H1 (cell line): ENCODE results near the gene ZNF747. TPM values are rescaled to one million over a fixed set of nuclear protein-coding genes. Genes with fewer than 3 reads are reported as not detected.

Experiments used
- CTCF ChIA-PET: fragments of 300-600 bp; sonication (Branson Sonifier 250); formaldehyde crosslinking; loops from one replicate; lab custom pipeline; 2021; ENCODE audit not compliant: partially characterized antibody; lab: Charles Lee
- POLR2A ChIA-PET: fragments of 300-600 bp; sonication (Branson Sonifier 250); formaldehyde crosslinking; loops from one replicate; lab custom pipeline; 2021; ENCODE audit warnings: inconsistent platforms; ENCODE audit not compliant: partially characterized antibody; lab: Charles Lee
- DNase-seq, 2 experiments: peaks; one replicate each; pipeline versions ENCODE4 v3.0.0 to v3.0.0-alpha.2; 2010 to 2022; ENCODE audit warnings: low spot score in 2 of 2, low read depth in 1 of 2, mixed read lengths in 1 of 2
- FAIRE-seq: peaks from 2 replicates; lab custom pipeline; 2011; peaks lifted over from hg19 to GRCh38; lab: Jason Lieb, UNC
- H2AFZ ChIP-seq: 2 replicates; pipeline ENCODE4 v1.8.1; 2012; ENCODE audit warnings: low read length, inconsistent platforms
- H2AK5ac ChIP-seq: 2 replicates; pipeline ENCODE4 v1.6.1; 2013; ENCODE audit warnings: low read depth, low read length
- H2BK120ac ChIP-seq: replicated peaks from 2 replicates; pipeline ENCODE3; 2013; ENCODE audit warnings: low read depth, low read length, inconsistent platforms
- H2BK12ac ChIP-seq: 2 replicates; pipeline ENCODE4 v1.6.1; 2013; ENCODE audit warnings: low read depth, low read length
- H2BK15ac ChIP-seq: 2 replicates; pipeline ENCODE4 v1.6.1; 2013; ENCODE audit warnings: low read length
- H2BK20ac ChIP-seq: 2 replicates; pipeline ENCODE4 v1.6.1; 2013; ENCODE audit warnings: low read length
- H2BK5ac ChIP-seq: 2 replicates; pipeline ENCODE4 v1.6.1; 2013; ENCODE audit warnings: low read depth, low read length
- H3K14ac ChIP-seq: 2 replicates; pipeline ENCODE4 v1.6.1; 2013; ENCODE audit warnings: inconsistent platforms; ENCODE audit not compliant: insufficient read length
- H3K18ac ChIP-seq: 2 replicates; pipeline ENCODE4 v1.6.1; 2013; ENCODE audit warnings: low read length; ENCODE audit errors: extremely low read depth
- H3K23ac ChIP-seq: 2 replicates; pipeline ENCODE4 v1.6.1; 2013; ENCODE audit warnings: inconsistent platforms; ENCODE audit not compliant: insufficient read length
- H3K23me2 ChIP-seq: 2 replicates; pipeline ENCODE4 v1.6.1; 2013; ENCODE audit warnings: low read depth, low read length
- H3K27ac ChIP-seq: 2 replicates; pipeline ENCODE4 v1.6.1; 2011; ENCODE audit warnings: low read depth, low read length, inconsistent platforms
- H3K27me3 ChIP-seq, 4 experiments: replicated peaks in 1 of 4; 1 replicate in 1 of 4; 2 replicates in 3 of 4; pipeline versions ENCODE4 v1.6.1 to v1.8.1; 2011 to 2013; ENCODE audit warnings: low read length in 3 of 4, mild to moderate bottlenecking in 3 of 4, inconsistent platforms in 2 of 4, mixed read lengths in 2 of 4, moderate library complexity in 1 of 4; ENCODE audit not compliant: control insufficient read depth in 3 of 4, insufficient read depth in 3 of 4; ENCODE audit errors: extremely low read depth in 1 of 4
- H3K36me3 ChIP-seq, 4 experiments: 2 replicates each; pipeline versions ENCODE4 v1.6.1 to v1.8.1; 2011 to 2013; ENCODE audit warnings: mild to moderate bottlenecking in 4 of 4, low read length in 3 of 4, moderate library complexity in 2 of 4, control low read depth in 1 of 4, inconsistent platforms in 1 of 4; ENCODE audit not compliant: insufficient read depth in 4 of 4, control insufficient read depth in 2 of 4
- H3K4ac ChIP-seq: replicated peaks from 2 replicates; pipeline ENCODE3; 2013; ENCODE audit warnings: low read length, low read depth, mixed read lengths, inconsistent platforms; ENCODE audit not compliant: insufficient read length
- H3K4me1 ChIP-seq, 4 experiments: replicated peaks in 1 of 4; 1 replicate in 1 of 4; 2 replicates in 3 of 4; pipeline versions ENCODE4 v1.6.1 to v1.8.1; 2011 to 2013; ENCODE audit warnings: low read length in 3 of 4, inconsistent platforms in 2 of 4, mixed read lengths in 1 of 4; ENCODE audit not compliant: insufficient read depth in 4 of 4, control insufficient read depth in 3 of 4
- H3K4me2 ChIP-seq, 2 experiments: 2 replicates each; pipeline versions ENCODE4 v1.6.1 to v1.8.1; 2011 to 2013; ENCODE audit warnings: low read depth in 2 of 2, low read length in 2 of 2, control low read depth in 1 of 2, inconsistent platforms in 1 of 2, mild to moderate bottlenecking in 1 of 2; ENCODE audit not compliant: insufficient read depth in 1 of 2
- H3K4me3 ChIP-seq, 4 experiments: fragments of 200-600, 300-600 bp in 1 of 4; sonication (generic), shearing (Covaris generic), sonication (Bioruptor Twin) in 1 of 4; 2 replicates each; pipeline versions ENCODE4 v1.5.1 to v1.8.1; 2011 to 2016; ENCODE audit warnings: low read length in 4 of 4, low read depth in 3 of 4, control low read depth in 2 of 4, inconsistent platforms in 2 of 4, mild to moderate bottlenecking in 2 of 4, mixed read lengths in 1 of 4, moderate library complexity in 1 of 4; ENCODE audit not compliant: insufficient read depth in 2 of 4; ENCODE audit errors: extremely low read depth in 1 of 4
- H3K56ac ChIP-seq: replicated peaks from 2 replicates; pipeline ENCODE3; 2013; ENCODE audit warnings: low read depth, mild to moderate bottlenecking, mixed read lengths, low read length, inconsistent platforms; ENCODE audit not compliant: insufficient read length
- H3K79me1 ChIP-seq: 2 replicates; pipeline ENCODE4 v1.6.1; 2013; ENCODE audit warnings: low read depth, low read length, control low read depth
- H3K79me2 ChIP-seq, 2 experiments: 2 replicates each; pipeline versions ENCODE4 v1.6.1 to v1.8.1; 2012 to 2013; ENCODE audit warnings: low read length in 2 of 2, mild to moderate bottlenecking in 2 of 2, inconsistent platforms in 1 of 2; ENCODE audit not compliant: insufficient read depth in 2 of 2, control insufficient read depth in 1 of 2
- H3K9ac ChIP-seq, 4 experiments: replicated peaks in 1 of 4; 1 replicate in 1 of 4; 2 replicates in 3 of 4; pipeline versions ENCODE4 v1.6.1 to v1.8.1; 2011 to 2013; ENCODE audit warnings: low read depth in 3 of 4, low read length in 3 of 4, control low read depth in 2 of 4, mild to moderate bottlenecking in 2 of 4, moderate library complexity in 2 of 4, inconsistent platforms in 1 of 4; ENCODE audit errors: extremely low read depth in 1 of 4
- H3K9me3 ChIP-seq, 2 experiments: 2 replicates each; pipeline versions ENCODE4 v1.6.1 to v1.8.1; 2012 to 2013; ENCODE audit warnings: mild to moderate bottlenecking in 2 of 2, moderate library complexity in 2 of 2, control low read depth in 1 of 2, inconsistent platforms in 1 of 2, low read depth in 1 of 2, low read length in 1 of 2, mixed read lengths in 1 of 2; ENCODE audit not compliant: insufficient read depth in 2 of 2
- H4K20me1 ChIP-seq, 2 experiments: replicated peaks in 1 of 2; 2 replicates each; pipeline versions ENCODE3 to v1.8.1; 2011 to 2013; ENCODE audit warnings: inconsistent platforms in 2 of 2, low read length in 2 of 2, mild to moderate bottlenecking in 1 of 2; ENCODE audit not compliant: insufficient read depth in 2 of 2, control insufficient read depth in 1 of 2
- H4K5ac ChIP-seq: 2 replicates; pipeline ENCODE4 v1.6.1; 2013; ENCODE audit warnings: low read length, low read depth, mixed read lengths, inconsistent platforms; ENCODE audit not compliant: insufficient read length
- H4K8ac ChIP-seq: 2 replicates; pipeline ENCODE4 v1.8.0; 2013; ENCODE audit warnings: mild to moderate bottlenecking, moderate library complexity, low read length, inconsistent platforms; ENCODE audit not compliant: insufficient read depth; ENCODE audit errors: extremely low read depth
- H4K91ac ChIP-seq: replicated peaks from 2 replicates; pipeline ENCODE3; 2013; ENCODE audit warnings: low read length, mixed read lengths, inconsistent platforms; ENCODE audit not compliant: insufficient read length
- ATF3 ChIP-seq: IDR thresholded peaks from 2 replicates; pipeline ENCODE4 v1.6.1; 2011; ENCODE audit warnings: low read depth, mild to moderate bottlenecking, low read length; ENCODE audit not compliant: insufficient read depth
- BACH1 ChIP-seq: IDR thresholded peaks from 2 replicates; pipeline ENCODE4 v1.6.1; 2012; ENCODE audit warnings: low read length, improper control_type of control experiment
- CBX8 ChIP-seq: fragments of 300-800, 300-1000 bp; sonication (generic); IDR thresholded peaks from 2 replicates; pipeline ENCODE4 v1.7.1; 2016; ENCODE audit warnings: low read depth, low read length, borderline replicate concordance
- CHD1 ChIP-seq: IDR thresholded peaks from 2 replicates; pipeline ENCODE4 v1.6.1; 2012; ENCODE audit warnings: low read depth, low read length, improper control_type of control experiment
- CTCF ChIP-seq, 3 experiments: IDR thresholded peaks; 1 replicate in 2 of 3; 2 replicates in 1 of 3; pipeline versions ENCODE4 v1.5.1 to v1.6.1; 2011; ENCODE audit warnings: low read length in 3 of 3, mild to moderate bottlenecking in 3 of 3, inconsistent platforms in 2 of 3, low read depth in 1 of 3, moderate library complexity in 1 of 3; ENCODE audit not compliant: insufficient read depth in 1 of 3; ENCODE audit errors: control extremely low read depth in 1 of 3
- MAFK ChIP-seq: IDR thresholded peaks from 2 replicates; pipeline ENCODE4 v1.6.1; 2012; ENCODE audit warnings: low read depth, mild to moderate bottlenecking, improper control_type of control experiment, low read length
- MAX ChIP-seq: IDR thresholded peaks from 2 replicates; pipeline ENCODE4 v1.6.1; 2012; ENCODE audit warnings: inconsistent platforms
- SIRT6 ChIP-seq: IDR thresholded peaks from one replicate; pipeline ENCODE4 v1.7.1; 2012; ENCODE audit warnings: low read length, inconsistent platforms
- SP1 ChIP-seq: IDR thresholded peaks from 2 replicates; pipeline ENCODE4 v1.6.1; 2011; ENCODE audit warnings: low read depth, low read length
- TAF1 ChIP-seq: IDR thresholded peaks from 2 replicates; pipeline ENCODE4 v1.6.1; 2011; ENCODE audit warnings: mild to moderate bottlenecking, low read depth, low read length
- TBP ChIP-seq: IDR thresholded peaks from 2 replicates; pipeline ENCODE4 v1.6.1; 2011; ENCODE audit warnings: low read depth, low read length, improper control_type of control experiment
- TCF12 ChIP-seq: IDR thresholded peaks from 2 replicates; pipeline ENCODE4 v1.6.1; 2011; ENCODE audit warnings: low read depth, mild to moderate bottlenecking, low read length
- WGBS, 2 experiments: shearing (Covaris generic) in 1 of 2; methylation state at CpG; one replicate each; pipeline versions ENCODE4 v1.1.6 to v1.1.7; 2013 to 2015; ENCODE audit warnings: low lambda C conversion rate in 2 of 2, mixed read lengths in 2 of 2, inconsistent platforms in 1 of 2, low coverage in 1 of 2, missing lambda C conversion rate in 1 of 2; ENCODE audit not compliant: insufficient replicate concordance in 2 of 2, insufficient coverage in 1 of 2, insufficient read length in 1 of 2; ENCODE audit errors: extremely low coverage in 1 of 2, missing lambda C conversion rate in 1 of 2; 5-methylcytosine and 5-hydroxymethylcytosine counted together
- polyA plus RNA-seq, 7 experiments: library from polyadenylated mRNA; depleted of rRNA in 3 of 7; stranded (reverse) in 5 of 7; unstranded in 2 of 7; fragments of >200 nt in 5 of 7; fragments of 200-250 nt in 2 of 7; gene quantifications; 1 replicate in 5 of 7; 2 replicates in 1 of 7; 4 replicates in 1 of 7; pipeline versions ENCODE4 v1.2.1 to v1.2.3, GENCODE V29; 2011 to 2013; ENCODE audit warnings: missing spikeins in 2 of 7, mixed read lengths in 2 of 7
- total RNA-seq: library from RNA; stranded (reverse); fragmentation: NEBNext Ultra II Directional; extraction: Animal tissue kit (Norgen Biotek cat#: 25700); gene quantifications from 2 replicates; pipeline ENCODE4 v1.2.1, GENCODE V29; 2021

The ZNF747 gene
- total and polyA plus RNA-seq, 2 of the 8 experiments (the other 6 are each of a cell fraction or from before 2014, with no cell fraction given) = 9.9 to 10.3 TPM

- Histone ChIP-seq H4K20me1 (no peaks in the 10 kb centered on the region), H3K4me3 (no peak overlapping the region), H3K4me2 (no peak overlapping the region), H2AK5ac (no peak overlapping the region), H3K4me1 (peaks cover 0 to 9% (median 2%) of the 10 kb centered on the region in 4 experiments; a peak in 5 of 7 replicates), H3K56ac (no peak overlapping the region), H2BK12ac (no peak overlapping the region), H3K9ac (no peak overlapping the region), H2BK120ac (no peak overlapping the region), H2BK20ac (no peak overlapping the region), H3K4ac (no peak overlapping the region), H3K18ac (no peak overlapping the region), H3K14ac (no peak overlapping the region), H2BK5ac (no peak overlapping the region), H3K36me3 (no peaks in the 10 kb centered on the region), H3K23me2 (no peaks in the 10 kb centered on the region), H3K23ac (no peak overlapping the region), H3K79me2 (no peaks in the 10 kb centered on the region), H3K27me3 (peaks cover 0 to 3% (median 1%) of the 10 kb centered on the region in 4 experiments; a peak in 2 of 7 replicates), H3K79me1 (no peaks in the 10 kb centered on the region), H3K27ac (no peak overlapping the region), H3K9me3 (no peaks in the 10 kb centered on the region), H4K91ac (no peak overlapping the region), H4K8ac (no peak overlapping the region), H2AFZ (no peak overlapping the region), H2BK15ac (no peak overlapping the region), H4K5ac (no peak overlapping the region)
- DNase-seq = no peak
- CTCF ChIA-PET = interaction anchor here (0.6 to 5.7 kb wide), 8 partner anchors 28 to 148 kb away, joined by 3 to 28 read pairs (median 3); partner anchors contain the start of gene ZNF747
- FAIRE-seq = no peak
- 76% methylated on average over 6 of the region's 7 CpGs; no CpG with 5 or more reads in 1 of the 2 experiments for WGBS, 2 experiments
- POLR2A ChIA-PET = interaction anchor here (0.7 to 5.0 kb wide), 15 partner anchors 7 to 158 kb away, joined by 3 to 26 read pairs (median 4); partner anchors contain the start of genes ZNF689, ZNF747, ZNF764 and ZNF771
- TF ChIP-seq TAF1 = no peak
- TF ChIP-seq ATF3 = no peak
- TF ChIP-seq CBX8 = no peak
- TF ChIP-seq SIRT6 = no peak
- TF ChIP-seq SP1 = no peak
- no peak for TF ChIP-seq MAFK
- no peak for TF ChIP-seq MAX
- TF ChIP-seq CHD1 = no peak
- TF ChIP-seq TCF12 = no peak
- no peak for TF ChIP-seq CTCF (IDR thresholded peaks at IDR 0.05; ENCODE audit: control extremely low read depth in 1 of 3, insufficient read depth in 1 of 3, low read depth in 1 of 3, low read length in 3 of 3)
- no peak for TF ChIP-seq BACH1
- TF ChIP-seq TBP = no peak
These were observed 30.9 kb upstream of the ZNF747 start for GRCh38 chr16:30565526-30565925.
